Endodermal cell (in vitro differentiated cells): ENCODE data around the gene MRPL44. TPM values are rescaled to one million over a fixed set of nuclear protein-coding genes. Genes with fewer than 3 reads are reported as not detected.

Experiments used
- DNase-seq: peaks from one replicate; pipeline ENCODE4 v3.0.0-alpha.2; 2017
- H3K27ac ChIP-seq: 2 replicates; pipeline ENCODE4 v1.5.1; 2013; ENCODE audit warnings: mild to moderate bottlenecking, low read depth, low read length, moderate library complexity
- H3K27me3 ChIP-seq: 2 replicates; pipeline ENCODE4 v1.6.1; 2013; ENCODE audit warnings: mild to moderate bottlenecking, low read length, moderate library complexity; ENCODE audit not compliant: insufficient read depth, control insufficient read depth, poor library complexity, severe bottlenecking
- H3K36me3 ChIP-seq: 2 replicates; pipeline ENCODE4 v1.7.0; 2013; ENCODE audit warnings: mild to moderate bottlenecking, low read length, moderate library complexity; ENCODE audit not compliant: control insufficient read depth, insufficient read depth
- H3K4me1 ChIP-seq: one replicate; pipeline ENCODE4 v1.7.0; 2013; ENCODE audit warnings: low read length; ENCODE audit not compliant: control insufficient read depth, insufficient read depth
- H3K4me3 ChIP-seq: 2 replicates; pipeline ENCODE4 v1.5.1; 2013; ENCODE audit warnings: mild to moderate bottlenecking, low read length, moderate library complexity
- H3K9ac ChIP-seq: 2 replicates; pipeline ENCODE4 v1.6.1; 2013; ENCODE audit warnings: mild to moderate bottlenecking, low read length, moderate library complexity; ENCODE audit not compliant: poor library complexity, severe bottlenecking; ENCODE audit errors: extremely low read depth
- H3K9me3 ChIP-seq: 2 replicates; pipeline ENCODE4 v1.6.1; 2013; ENCODE audit warnings: mild to moderate bottlenecking, low read length, moderate library complexity; ENCODE audit not compliant: control insufficient read depth
- H3K27ac Mint-ChIP-seq: 2 replicates; pipeline ENCODE4 v1.8.0; 2020; ENCODE audit warnings: mixed read lengths
- H3K27me3 Mint-ChIP-seq: 2 replicates; pipeline ENCODE4 v1.8.0; 2021; ENCODE audit warnings: mild to moderate bottlenecking, mixed read lengths; ENCODE audit not compliant: insufficient read depth
- H3K36me3 Mint-ChIP-seq: 2 replicates; pipeline ENCODE4 v1.8.0; 2020; ENCODE audit warnings: low read depth, mixed read lengths
- H3K4me1 Mint-ChIP-seq: 2 replicates; pipeline ENCODE4 v1.8.0; 2020; ENCODE audit warnings: mixed read lengths
- H3K4me3 Mint-ChIP-seq: 2 replicates; pipeline ENCODE4 v1.8.0; 2020; ENCODE audit warnings: mild to moderate bottlenecking, moderate library complexity, mixed read lengths
- H3K9me3 Mint-ChIP-seq: 2 replicates; pipeline ENCODE4 v1.8.0; 2020; ENCODE audit warnings: mild to moderate bottlenecking, mixed read lengths
- WGBS, 2 experiments: methylation state at CpG; one replicate each; pipeline versions ENCODE4 v1.1.5 to v1.1.7; 2013; ENCODE audit warnings: missing lambda C conversion rate in 2 of 2, mixed read lengths in 1 of 2; ENCODE audit not compliant: insufficient coverage in 1 of 2, insufficient read length in 1 of 2; 5-methylcytosine and 5-hydroxymethylcytosine counted together
- total RNA-seq, 2 donors: library from RNA; stranded (reverse); fragmentation: NEBNext Ultra II Directional in 1 of 2; extraction: Animal tissue kit (Norgen Biotek cat#: 25700) in 1 of 2; gene quantifications; 2 replicates in 1 of 2; 3 replicates in 1 of 2; pipeline ENCODE4 v1.2.1, GENCODE V29; 2021
- TF ChIP-seq, protein P1 (sequence below): fragments of 200-600 bp; sonication (generic); conservative IDR thresholded peaks from 2 replicates; pipeline ENCODE4 v1.5.0; 2021; ENCODE audit warnings: antibody characterized with exemption, mild to moderate bottlenecking

The MRPL44 gene
- total RNA-seq, 2 donors from 2014 or later: 38.7 to 43.4 TPM

DNA sequence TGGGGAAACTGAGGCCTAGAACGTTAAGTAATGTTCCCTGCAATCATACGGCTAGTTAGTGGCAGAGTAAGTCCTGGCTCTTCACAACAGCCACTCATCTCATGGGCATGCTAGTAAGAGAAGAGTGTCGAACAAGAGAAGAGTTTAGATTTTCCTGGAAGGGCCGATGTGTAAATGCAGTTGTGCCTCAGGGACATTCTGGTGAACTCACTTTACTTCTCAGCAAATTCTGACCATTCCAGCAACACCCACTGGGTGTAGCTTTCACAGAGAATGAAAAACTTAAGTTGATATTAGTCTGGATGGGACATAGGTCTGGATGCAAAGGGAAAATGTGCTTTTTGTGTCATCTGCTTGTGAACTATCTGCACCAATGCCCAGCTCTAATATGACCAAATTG lies 23.5 kb downstream of the MRPL44 start:
- no peaks in the 10 kb centered on the region for H3K27me3 Mint-ChIP-seq
- DNase-seq: no peak
- H3K9me3 Mint-ChIP-seq: no peaks in the 10 kb centered on the region
- H3K36me3 ChIP-seq: peaks cover 98% of the 10 kb centered on the region
- no peaks in the 10 kb centered on the region for H3K9me3 ChIP-seq
- H3K4me1 Mint-ChIP-seq: no peaks in the 10 kb centered on the region
- H3K27ac ChIP-seq: no peak overlapping the region
- no peaks in the 10 kb centered on the region for H3K4me1 ChIP-seq
- TF ChIP-seq, protein P1, sequence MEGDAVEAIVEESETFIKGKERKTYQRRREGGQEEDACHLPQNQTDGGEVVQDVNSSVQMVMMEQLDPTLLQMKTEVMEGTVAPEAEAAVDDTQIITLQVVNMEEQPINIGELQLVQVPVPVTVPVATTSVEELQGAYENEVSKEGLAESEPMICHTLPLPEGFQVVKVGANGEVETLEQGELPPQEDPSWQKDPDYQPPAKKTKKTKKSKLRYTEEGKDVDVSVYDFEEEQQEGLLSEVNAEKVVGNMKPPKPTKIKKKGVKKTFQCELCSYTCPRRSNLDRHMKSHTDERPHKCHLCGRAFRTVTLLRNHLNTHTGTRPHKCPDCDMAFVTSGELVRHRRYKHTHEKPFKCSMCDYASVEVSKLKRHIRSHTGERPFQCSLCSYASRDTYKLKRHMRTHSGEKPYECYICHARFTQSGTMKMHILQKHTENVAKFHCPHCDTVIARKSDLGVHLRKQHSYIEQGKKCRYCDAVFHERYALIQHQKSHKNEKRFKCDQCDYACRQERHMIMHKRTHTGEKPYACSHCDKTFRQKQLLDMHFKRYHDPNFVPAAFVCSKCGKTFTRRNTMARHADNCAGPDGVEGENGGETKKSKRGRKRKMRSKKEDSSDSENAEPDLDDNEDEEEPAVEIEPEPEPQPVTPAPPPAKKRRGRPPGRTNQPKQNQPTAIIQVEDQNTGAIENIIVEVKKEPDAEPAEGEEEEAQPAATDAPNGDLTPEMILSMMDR: no peak
- H3K4me3 ChIP-seq: no peak overlapping the region
- H3K36me3 Mint-ChIP-seq: peaks cover 79% of the 10 kb centered on the region
- WGBS, 2 experiments: 96% methylated on average over 4 of the region's 4 CpGs
- H3K9ac ChIP-seq: no peak overlapping the region
- H3K27ac Mint-ChIP-seq: no peak overlapping the region
- H3K4me3 Mint-ChIP-seq: no peak overlapping the region
- no peaks in the 10 kb centered on the region for H3K27me3 ChIP-seq

DNA sequence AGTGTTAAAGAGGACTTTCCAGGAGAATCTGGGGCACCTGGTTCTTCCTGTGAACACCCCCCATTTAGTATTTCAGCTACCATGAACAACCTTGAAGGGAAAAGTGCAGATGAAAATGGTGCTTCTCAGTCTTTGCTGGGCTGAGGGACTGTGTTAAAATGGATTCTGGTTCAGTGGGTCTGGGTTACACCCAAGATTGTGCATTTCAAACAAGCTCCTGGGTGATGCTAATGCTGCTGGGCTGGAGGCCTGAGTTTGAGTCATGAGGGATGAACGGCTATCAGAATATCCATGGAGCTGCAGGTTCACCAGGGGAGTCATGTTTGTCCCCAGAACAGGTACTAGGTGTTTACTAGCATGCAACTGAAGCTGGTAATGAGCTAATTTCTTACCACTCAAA lies 24.0 kb downstream of the MRPL44 start:
- no peaks in the 10 kb centered on the region for H3K9me3 Mint-ChIP-seq
- H3K27me3 Mint-ChIP-seq: no peaks in the 10 kb centered on the region
- H3K27me3 ChIP-seq: no peaks in the 10 kb centered on the region
- H3K4me3 Mint-ChIP-seq: no peak overlapping the region
- no peak overlapping the region for H3K27ac ChIP-seq
- no peaks in the 10 kb centered on the region for H3K4me1 Mint-ChIP-seq
- H3K9ac ChIP-seq: no peak overlapping the region
- H3K9me3 ChIP-seq: no peaks in the 10 kb centered on the region
- no peak for DNase-seq
- WGBS, 2 experiments: 97 to 100% methylated on average over 1 of the region's 1 CpG
- H3K36me3 ChIP-seq: peaks cover 99% of the 10 kb centered on the region
- no peaks in the 10 kb centered on the region for H3K4me1 ChIP-seq
- TF ChIP-seq, protein P1: no peak
- no peak overlapping the region for H3K4me3 ChIP-seq
- H3K36me3 Mint-ChIP-seq: peaks cover 77% of the 10 kb centered on the region
- H3K27ac Mint-ChIP-seq: no peak overlapping the region

DNA sequence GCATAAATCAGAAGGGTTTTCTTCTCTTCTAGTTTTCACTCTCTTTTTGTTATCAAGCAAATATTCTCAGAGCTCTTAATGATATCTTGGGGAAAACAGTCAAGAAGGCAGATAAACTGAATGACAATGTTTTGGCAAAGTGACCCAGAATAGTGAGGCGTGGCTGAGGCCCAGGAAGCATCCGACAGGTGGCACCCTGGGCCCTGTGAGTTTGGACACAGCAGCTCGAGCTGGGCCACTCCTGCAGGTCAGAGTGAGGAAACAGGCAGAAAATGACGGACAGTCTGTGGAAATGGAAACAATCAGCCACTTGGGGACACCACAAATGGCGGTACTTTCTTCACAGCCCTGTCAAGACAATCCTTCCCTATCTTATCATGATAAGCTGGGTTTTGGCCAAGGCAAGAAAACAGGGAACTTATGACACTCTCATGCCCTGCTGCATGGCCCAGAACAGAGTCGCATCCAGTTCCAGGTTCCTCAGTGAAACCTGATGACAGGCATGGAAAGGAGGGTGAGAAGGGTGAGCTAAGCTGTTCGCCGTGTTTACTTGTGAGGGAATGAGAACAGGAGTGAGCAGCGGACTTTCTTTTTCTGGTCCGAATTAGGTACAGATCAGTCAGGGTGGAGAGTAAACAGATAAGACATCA lies 32.1 kb downstream of the MRPL44 start:
- no peak for DNase-seq
- Histone ChIP-seq H3K27ac (no peak overlapping the region), H3K4me1 (no peaks in the 10 kb centered on the region), H3K9me3 (no peaks in the 10 kb centered on the region), H3K27me3 (no peaks in the 10 kb centered on the region), H3K9ac (no peak overlapping the region), H3K36me3 (peaks cover 100% of the 10 kb centered on the region), H3K4me3 (no peak overlapping the region)
- H3K4me1 Mint-ChIP-seq: peaks cover 9% of the 10 kb centered on the region
- H3K36me3 Mint-ChIP-seq: peaks cover 70% of the 10 kb centered on the region
- no peak overlapping the region for H3K4me3 Mint-ChIP-seq
- no peaks in the 10 kb centered on the region for H3K9me3 Mint-ChIP-seq
- 92 to 93% methylated on average over 10 of the region's 10 CpGs for WGBS, 2 experiments
- H3K27ac Mint-ChIP-seq: no peak overlapping the region
- TF ChIP-seq, protein P1: peak; percentile 57
- no peaks in the 10 kb centered on the region for H3K27me3 Mint-ChIP-seq
